GM12872 (cell line): Measurements from ENCODE around the gene TMEM196.

ENCODE experiments used
- CTCF ChIP-seq: IDR thresholded peaks from 3 replicates; pipeline ENCODE4 v1.5.1; 2011; ENCODE audit warnings: low read depth, mild to moderate bottlenecking, low read length, moderate library complexity; ENCODE audit not compliant: insufficient read depth

TMEM196 gene

GRCh38 chr7:19744075-19744474 is 29.3 kb downstream of the TMEM196 start:
- no peak for TF ChIP-seq CTCF

- TF ChIP-seq CTCF = no peak
These were observed 44.7 kb downstream of the TMEM196 start for GRCh38 chr7:19728716-19729115.

GRCh38 chr7:19725770-19726169 is 47.6 kb downstream of the TMEM196 start:
- TF ChIP-seq CTCF = no peak

GRCh38 chr7:19715499-19715898 is 57.9 kb downstream of the TMEM196 start:
- no peak for TF ChIP-seq CTCF

- peak; percentile 57 for TF ChIP-seq CTCF
These were observed 59.7 kb downstream of the TMEM196 start for GRCh38 chr7:19713676-19714075.

GRCh38 chr7:19709249-19709578 is 64.2 kb downstream of the TMEM196 start:
- TF ChIP-seq CTCF = no peak

- TF ChIP-seq CTCF = peak; percentile 90
These were observed 64.8 kb downstream of the TMEM196 start, which contains the start of gene POLR1F for GRCh38 chr7:19708397-19709248. Gene POLR1F (minus strand): TSS chr7:19709037. CDS start chr7:19709016, 21 bp downstream.
